K562 (cell line): ENCODE results near the gene ZBTB24. TPM values are rescaled to one million over a fixed set of nuclear protein-coding genes. Genes with fewer than 3 reads are reported as not detected.
A peak's percentile ranks its signal among the peaks of the same experiment; 100 is the strongest.

Experiments used
- C11orf30 ChIP-seq: fragments of 450-650 bp; IDR thresholded peaks from 2 replicates; pipeline ENCODE4 v1.6.1; 2016; ENCODE audit warnings: low read depth, mild to moderate bottlenecking
- CEBPB ChIP-seq: fragments of 450-650 bp; IDR thresholded peaks from 2 replicates; pipeline ENCODE4 v1.6.1; 2016; ENCODE audit warnings: missing genetic modification characterization, missing compliant biosample characterization
- COPS2 ChIP-seq: fragments of 450-650 bp; conservative IDR thresholded peaks from 2 replicates; pipeline ENCODE4 v1.6.1; 2016; ENCODE audit warnings: mild to moderate bottlenecking, moderate library complexity
- FOXK1 ChIP-seq: sonication (generic); formaldehyde crosslinking; IDR thresholded peaks from 2 replicates; pipeline ENCODE4 v1.8.0; 2022; ENCODE audit warnings: missing genetic modification reagents, mild to moderate bottlenecking, borderline replicate concordance
- FOXM1 ChIP-seq, 2 experiments: fragments of 450-650 bp in 1 of 2; sonication (generic) in 1 of 2; formaldehyde crosslinking in 1 of 2; IDR thresholded peaks; 2 replicates each; pipeline versions ENCODE4 v1.6.1 to v1.9.0; 2017 to 2022; ENCODE audit warnings: low read depth in 2 of 2, mild to moderate bottlenecking in 2 of 2, missing genetic modification reagents in 1 of 2, moderate library complexity in 1 of 2
- HNRNPH1 ChIP-seq: fragments of 200-400 bp; formaldehyde crosslinking; optimal IDR thresholded peaks from 2 replicates; pipeline ENCODE3; 2017; ENCODE audit warnings: low read depth, mild to moderate bottlenecking, low read length, moderate library complexity
- MAFK ChIP-seq: IDR thresholded peaks from 2 replicates; pipeline ENCODE4 v1.6.1; 2011; ENCODE audit warnings: low read length, improper control_type of control experiment
- NFYB ChIP-seq: IDR thresholded peaks from 2 replicates; pipeline ENCODE4 v1.6.1; 2011; ENCODE audit warnings: mild to moderate bottlenecking, moderate library complexity; ENCODE audit not compliant: insufficient read length; ENCODE audit errors: extremely low read depth
- PTTG1 ChIP-seq: fragments of 450-650 bp; IDR thresholded peaks from 2 replicates; pipeline ENCODE4 v1.6.1; 2016; ENCODE audit warnings: low read depth, mild to moderate bottlenecking, missing genetic modification characterization, missing compliant biosample characterization
- SMAD4 ChIP-seq: fragments of 250-450 bp; sonication (Bioruptor Pico); conservative IDR thresholded peaks from 2 replicates; pipeline ENCODE4 v1.8.0; 2021; ENCODE audit warnings: inconsistent platforms, mild to moderate bottlenecking, moderate library complexity
- polyA plus RNA-seq, 8 experiments: library from polyadenylated mRNA; depleted of rRNA in 4 of 8; stranded (reverse) in 5 of 8; unstranded in 3 of 8; fragments of >200 nt; fragmentation: Nextera tagmentation in 2 of 8; fragmentation: Illumina TruSeq in 1 of 8; extraction: Ambion mirVana in 2 of 8; extraction: Trizol in 1 of 8; gene quantifications; 2 replicates each; pipeline versions ENCODE4 v1.2.1 to v1.2.3, GENCODE V29; 2011 to 2014; ENCODE audit warnings: inconsistent platforms in 1 of 8, missing spikeins in 1 of 8
- total RNA-seq, 7 experiments: library from RNA; depleted of rRNA in 6 of 7; stranded (reverse); fragments of >200 nt in 6 of 7; fragmentation: Illumina TruSeq in 2 of 7; extraction: Trizol in 2 of 7; gene quantifications; 2 replicates each; pipeline versions ENCODE4 v1.2.1 to v1.2.3, GENCODE V29; 2011 to 2021; ENCODE audit warnings: low replicate concordance in 1 of 7
- TF ChIP-seq, protein P1 (sequence below): fragments of 450-650 bp; IDR thresholded peaks from 2 replicates; pipeline ENCODE4 v1.6.1; 2018; ENCODE audit not compliant: partially characterized antibody
- TF ChIP-seq, protein P2 (sequence below): fragments of 450-650 bp; IDR thresholded peaks from 2 replicates; pipeline ENCODE4 v1.6.1; 2016; ENCODE audit warnings: mild to moderate bottlenecking
- TF ChIP-seq, protein P3 (sequence below): fragments of 450-650 bp; IDR thresholded peaks from 2 replicates; pipeline ENCODE4 v1.6.1; 2017; ENCODE audit warnings: mild to moderate bottlenecking, moderate library complexity
- TF ChIP-seq, protein P4 (sequence below): fragments of 250-450 bp; sonication (Bioruptor Pico); IDR thresholded peaks from 2 replicates; pipeline ENCODE4 v1.5.0; 2020; ENCODE audit warnings: mild to moderate bottlenecking, borderline replicate concordance
- TF ChIP-seq, protein P5 (sequence below): sonication (generic); formaldehyde crosslinking; IDR thresholded peaks from 2 replicates; pipeline ENCODE4 v1.8.0; 2022; ENCODE audit warnings: missing genetic modification reagents, mild to moderate bottlenecking, borderline replicate concordance

The ZBTB24 gene
- total and polyA plus RNA-seq, 9 of the 15 experiments (the other 6 are each of a cell fraction or from before 2014, with no cell fraction given), result 2.0 to 16.7 (median 8.3) TPM

DNA sequence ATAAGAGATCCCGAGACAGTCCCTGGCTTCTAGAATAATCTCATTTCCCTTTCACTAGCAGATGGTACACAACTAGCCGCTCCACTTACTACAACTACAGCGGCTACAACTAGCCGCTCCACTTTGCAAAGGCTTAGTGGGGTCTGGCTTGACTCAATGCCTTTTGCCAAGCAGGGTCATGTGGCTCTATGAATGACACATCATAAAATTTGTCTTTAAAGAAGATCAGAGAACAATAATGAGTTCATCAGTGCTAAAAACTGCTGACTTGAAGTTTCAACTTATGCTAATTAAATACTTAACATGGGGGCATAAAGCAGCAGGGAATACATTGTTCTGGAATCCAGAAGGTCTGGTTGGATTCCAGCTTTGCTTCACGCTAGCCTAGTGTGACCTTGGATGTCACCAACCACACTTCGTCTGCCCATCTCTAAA lies 25.4 kb downstream of the ZBTB24 start (continued):
- TF ChIP-seq, protein P1, sequence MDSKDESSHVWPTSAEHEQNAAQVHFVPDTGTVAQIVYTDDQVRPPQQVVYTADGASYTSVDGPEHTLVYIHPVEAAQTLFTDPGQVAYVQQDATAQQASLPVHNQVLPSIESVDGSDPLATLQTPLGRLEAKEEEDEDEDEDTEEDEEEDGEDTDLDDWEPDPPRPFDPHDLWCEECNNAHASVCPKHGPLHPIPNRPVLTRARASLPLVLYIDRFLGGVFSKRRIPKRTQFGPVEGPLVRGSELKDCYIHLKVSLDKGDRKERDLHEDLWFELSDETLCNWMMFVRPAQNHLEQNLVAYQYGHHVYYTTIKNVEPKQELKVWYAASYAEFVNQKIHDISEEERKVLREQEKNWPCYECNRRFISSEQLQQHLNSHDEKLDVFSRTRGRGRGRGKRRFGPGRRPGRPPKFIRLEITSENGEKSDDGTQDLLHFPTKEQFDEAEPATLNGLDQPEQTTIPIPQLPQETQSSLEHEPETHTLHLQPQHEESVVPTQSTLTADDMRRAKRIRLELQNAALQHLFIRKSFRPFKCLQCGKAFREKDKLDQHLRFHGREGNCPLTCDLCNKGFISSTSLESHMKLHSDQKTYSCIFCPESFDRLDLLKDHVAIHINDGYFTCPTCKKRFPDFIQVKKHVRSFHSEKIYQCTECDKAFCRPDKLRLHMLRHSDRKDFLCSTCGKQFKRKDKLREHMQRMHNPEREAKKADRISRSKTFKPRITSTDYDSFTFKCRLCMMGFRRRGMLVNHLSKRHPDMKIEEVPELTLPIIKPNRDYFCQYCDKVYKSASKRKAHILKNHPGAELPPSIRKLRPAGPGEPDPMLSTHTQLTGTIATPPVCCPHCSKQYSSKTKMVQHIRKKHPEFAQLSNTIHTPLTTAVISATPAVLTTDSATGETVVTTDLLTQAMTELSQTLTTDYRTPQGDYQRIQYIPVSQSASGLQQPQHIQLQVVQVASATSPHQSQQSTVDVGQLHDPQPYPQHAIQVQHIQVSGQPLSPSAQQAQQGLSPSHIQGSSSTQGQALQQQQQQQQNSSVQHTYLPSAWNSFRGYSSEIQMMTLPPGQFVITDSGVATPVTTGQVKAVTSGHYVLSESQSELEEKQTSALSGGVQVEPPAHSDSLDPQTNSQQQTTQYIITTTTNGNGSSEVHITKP, result no peak
- TF ChIP-seq FOXK1 (CRISPR knock-in tag) (no peak), CEBPB (no peak), C11orf30 (peak; percentile 94), SMAD4 (CRISPR knock-in tag) (no peak), MAFK (peak; percentile 53; the same call in 1 of the 2 replicates), FOXM1 (IDR thresholded peaks at IDR 0.05; ENCODE audit: low read depth) (no peak), FOXM1 (CRISPR knock-in tag; IDR thresholded peaks at IDR 0.05; ENCODE audit: low read depth) (no peak), PTTG1 (tag) (no peak), HNRNPH1 (no peak), NFYB (no peak), COPS2 (no peak)
- TF ChIP-seq, protein P2, sequence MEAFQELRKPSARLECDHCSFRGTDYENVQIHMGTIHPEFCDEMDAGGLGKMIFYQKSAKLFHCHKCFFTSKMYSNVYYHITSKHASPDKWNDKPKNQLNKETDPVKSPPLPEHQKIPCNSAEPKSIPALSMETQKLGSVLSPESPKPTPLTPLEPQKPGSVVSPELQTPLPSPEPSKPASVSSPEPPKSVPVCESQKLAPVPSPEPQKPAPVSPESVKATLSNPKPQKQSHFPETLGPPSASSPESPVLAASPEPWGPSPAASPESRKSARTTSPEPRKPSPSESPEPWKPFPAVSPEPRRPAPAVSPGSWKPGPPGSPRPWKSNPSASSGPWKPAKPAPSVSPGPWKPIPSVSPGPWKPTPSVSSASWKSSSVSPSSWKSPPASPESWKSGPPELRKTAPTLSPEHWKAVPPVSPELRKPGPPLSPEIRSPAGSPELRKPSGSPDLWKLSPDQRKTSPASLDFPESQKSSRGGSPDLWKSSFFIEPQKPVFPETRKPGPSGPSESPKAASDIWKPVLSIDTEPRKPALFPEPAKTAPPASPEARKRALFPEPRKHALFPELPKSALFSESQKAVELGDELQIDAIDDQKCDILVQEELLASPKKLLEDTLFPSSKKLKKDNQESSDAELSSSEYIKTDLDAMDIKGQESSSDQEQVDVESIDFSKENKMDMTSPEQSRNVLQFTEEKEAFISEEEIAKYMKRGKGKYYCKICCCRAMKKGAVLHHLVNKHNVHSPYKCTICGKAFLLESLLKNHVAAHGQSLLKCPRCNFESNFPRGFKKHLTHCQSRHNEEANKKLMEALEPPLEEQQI, result no peak
- TF ChIP-seq, protein P3, sequence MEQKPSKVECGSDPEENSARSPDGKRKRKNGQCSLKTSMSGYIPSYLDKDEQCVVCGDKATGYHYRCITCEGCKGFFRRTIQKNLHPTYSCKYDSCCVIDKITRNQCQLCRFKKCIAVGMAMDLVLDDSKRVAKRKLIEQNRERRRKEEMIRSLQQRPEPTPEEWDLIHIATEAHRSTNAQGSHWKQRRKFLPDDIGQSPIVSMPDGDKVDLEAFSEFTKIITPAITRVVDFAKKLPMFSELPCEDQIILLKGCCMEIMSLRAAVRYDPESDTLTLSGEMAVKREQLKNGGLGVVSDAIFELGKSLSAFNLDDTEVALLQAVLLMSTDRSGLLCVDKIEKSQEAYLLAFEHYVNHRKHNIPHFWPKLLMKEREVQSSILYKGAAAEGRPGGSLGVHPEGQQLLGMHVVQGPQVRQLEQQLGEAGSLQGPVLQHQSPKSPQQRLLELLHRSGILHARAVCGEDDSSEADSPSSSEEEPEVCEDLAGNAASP, result no peak
- TF ChIP-seq, protein P4, sequence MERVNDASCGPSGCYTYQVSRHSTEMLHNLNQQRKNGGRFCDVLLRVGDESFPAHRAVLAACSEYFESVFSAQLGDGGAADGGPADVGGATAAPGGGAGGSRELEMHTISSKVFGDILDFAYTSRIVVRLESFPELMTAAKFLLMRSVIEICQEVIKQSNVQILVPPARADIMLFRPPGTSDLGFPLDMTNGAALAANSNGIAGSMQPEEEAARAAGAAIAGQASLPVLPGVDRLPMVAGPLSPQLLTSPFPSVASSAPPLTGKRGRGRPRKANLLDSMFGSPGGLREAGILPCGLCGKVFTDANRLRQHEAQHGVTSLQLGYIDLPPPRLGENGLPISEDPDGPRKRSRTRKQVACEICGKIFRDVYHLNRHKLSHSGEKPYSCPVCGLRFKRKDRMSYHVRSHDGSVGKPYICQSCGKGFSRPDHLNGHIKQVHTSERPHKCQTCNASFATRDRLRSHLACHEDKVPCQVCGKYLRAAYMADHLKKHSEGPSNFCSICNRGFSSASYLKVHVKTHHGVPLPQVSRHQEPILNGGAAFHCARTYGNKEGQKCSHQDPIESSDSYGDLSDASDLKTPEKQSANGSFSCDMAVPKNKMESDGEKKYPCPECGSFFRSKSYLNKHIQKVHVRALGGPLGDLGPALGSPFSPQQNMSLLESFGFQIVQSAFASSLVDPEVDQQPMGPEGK (CRISPR knock-in tag), result no peak
- TF ChIP-seq, protein P5, sequence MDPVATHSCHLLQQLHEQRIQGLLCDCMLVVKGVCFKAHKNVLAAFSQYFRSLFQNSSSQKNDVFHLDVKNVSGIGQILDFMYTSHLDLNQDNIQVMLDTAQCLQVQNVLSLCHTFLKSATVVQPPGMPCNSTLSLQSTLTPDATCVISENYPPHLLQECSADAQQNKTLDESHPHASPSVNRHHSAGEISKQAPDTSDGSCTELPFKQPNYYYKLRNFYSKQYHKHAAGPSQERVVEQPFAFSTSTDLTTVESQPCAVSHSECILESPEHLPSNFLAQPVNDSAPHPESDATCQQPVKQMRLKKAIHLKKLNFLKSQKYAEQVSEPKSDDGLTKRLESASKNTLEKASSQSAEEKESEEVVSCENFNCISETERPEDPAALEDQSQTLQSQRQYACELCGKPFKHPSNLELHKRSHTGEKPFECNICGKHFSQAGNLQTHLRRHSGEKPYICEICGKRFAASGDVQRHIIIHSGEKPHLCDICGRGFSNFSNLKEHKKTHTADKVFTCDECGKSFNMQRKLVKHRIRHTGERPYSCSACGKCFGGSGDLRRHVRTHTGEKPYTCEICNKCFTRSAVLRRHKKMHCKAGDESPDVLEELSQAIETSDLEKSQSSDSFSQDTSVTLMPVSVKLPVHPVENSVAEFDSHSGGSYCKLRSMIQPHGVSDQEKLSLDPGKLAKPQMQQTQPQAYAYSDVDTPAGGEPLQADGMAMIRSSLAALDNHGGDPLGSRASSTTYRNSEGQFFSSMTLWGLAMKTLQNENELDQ (CRISPR knock-in tag), result no peak
